PFSK-1 (cell line): Measurements from ENCODE around the gene PRXL2B.

Experiments
- FOXP2 ChIP-seq: optimal IDR thresholded peaks from 2 replicates; pipeline ENCODE3; 2011; ENCODE audit warnings: borderline replicate concordance, control low read depth, inconsistent platforms; ENCODE audit not compliant: insufficient read depth; ENCODE audit errors: extremely low read length, extremely low read depth
- POLR2AphosphoS5 ChIP-seq: IDR thresholded peaks from 2 replicates; pipeline ENCODE4 v1.6.1; 2012; ENCODE audit warnings: low read depth, mild to moderate bottlenecking, control low read depth, low read length, moderate library complexity
- SIN3A ChIP-seq: IDR thresholded peaks from 2 replicates; pipeline ENCODE4 v1.6.1; 2012; ENCODE audit warnings: mild to moderate bottlenecking, low read length, moderate library complexity, borderline replicate concordance; ENCODE audit not compliant: insufficient read depth
- TAF1 ChIP-seq: IDR thresholded peaks from 2 replicates; pipeline ENCODE4 v1.6.1; 2012; ENCODE audit warnings: low read length, control low read depth, borderline replicate concordance; ENCODE audit not compliant: insufficient read depth
- TF ChIP-seq, protein P1 (sequence below), 2 experiments: IDR thresholded peaks; 2 replicates each; pipeline versions ENCODE4 v1.6.1 to v1.8.0; 2011 to 2012; ENCODE audit warnings: low read depth in 2 of 2, low read length in 2 of 2, control low read depth in 1 of 2, inconsistent platforms in 1 of 2, mild to moderate bottlenecking in 1 of 2, moderate library complexity in 1 of 2; ENCODE audit not compliant: insufficient read depth in 1 of 2

PRXL2B gene

DNA sequence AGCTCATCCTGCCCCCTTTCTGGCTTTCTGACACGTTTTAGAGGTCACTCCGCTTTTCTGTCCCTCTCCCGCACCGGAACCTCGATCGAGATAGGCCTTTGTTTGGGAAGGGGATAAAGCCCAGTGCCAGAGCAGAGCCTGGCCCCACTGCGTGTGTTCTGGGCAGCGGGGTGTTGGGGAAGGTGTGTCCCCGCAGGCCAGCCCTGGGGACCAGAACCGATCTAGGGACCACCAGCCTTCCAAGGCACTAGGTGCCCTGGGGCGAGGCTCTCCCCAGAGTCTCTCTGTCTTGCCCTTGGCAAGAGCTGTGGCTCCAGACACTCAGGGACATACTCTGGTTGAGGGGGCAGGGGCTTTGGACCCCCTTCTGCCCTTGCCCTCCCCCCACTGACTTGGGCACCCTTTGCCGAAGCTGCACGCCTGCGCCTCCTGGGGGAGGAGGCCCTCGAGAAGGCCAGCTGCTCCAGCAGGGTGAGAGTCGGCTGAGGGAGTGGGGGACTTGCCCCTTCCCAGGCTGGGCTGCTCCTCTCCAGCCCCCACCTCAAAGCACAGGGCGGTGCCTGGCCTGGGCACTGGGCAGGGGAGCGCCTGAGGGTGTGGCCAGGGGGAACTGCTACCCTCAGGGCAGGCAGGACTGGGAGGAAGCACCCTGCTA is 16.4 kb downstream of the PRXL2B start:
- no peak for TF ChIP-seq FOXP2
- no peak for TF ChIP-seq TAF1
- no peak for TF ChIP-seq SIN3A
- TF ChIP-seq, protein P1, sequence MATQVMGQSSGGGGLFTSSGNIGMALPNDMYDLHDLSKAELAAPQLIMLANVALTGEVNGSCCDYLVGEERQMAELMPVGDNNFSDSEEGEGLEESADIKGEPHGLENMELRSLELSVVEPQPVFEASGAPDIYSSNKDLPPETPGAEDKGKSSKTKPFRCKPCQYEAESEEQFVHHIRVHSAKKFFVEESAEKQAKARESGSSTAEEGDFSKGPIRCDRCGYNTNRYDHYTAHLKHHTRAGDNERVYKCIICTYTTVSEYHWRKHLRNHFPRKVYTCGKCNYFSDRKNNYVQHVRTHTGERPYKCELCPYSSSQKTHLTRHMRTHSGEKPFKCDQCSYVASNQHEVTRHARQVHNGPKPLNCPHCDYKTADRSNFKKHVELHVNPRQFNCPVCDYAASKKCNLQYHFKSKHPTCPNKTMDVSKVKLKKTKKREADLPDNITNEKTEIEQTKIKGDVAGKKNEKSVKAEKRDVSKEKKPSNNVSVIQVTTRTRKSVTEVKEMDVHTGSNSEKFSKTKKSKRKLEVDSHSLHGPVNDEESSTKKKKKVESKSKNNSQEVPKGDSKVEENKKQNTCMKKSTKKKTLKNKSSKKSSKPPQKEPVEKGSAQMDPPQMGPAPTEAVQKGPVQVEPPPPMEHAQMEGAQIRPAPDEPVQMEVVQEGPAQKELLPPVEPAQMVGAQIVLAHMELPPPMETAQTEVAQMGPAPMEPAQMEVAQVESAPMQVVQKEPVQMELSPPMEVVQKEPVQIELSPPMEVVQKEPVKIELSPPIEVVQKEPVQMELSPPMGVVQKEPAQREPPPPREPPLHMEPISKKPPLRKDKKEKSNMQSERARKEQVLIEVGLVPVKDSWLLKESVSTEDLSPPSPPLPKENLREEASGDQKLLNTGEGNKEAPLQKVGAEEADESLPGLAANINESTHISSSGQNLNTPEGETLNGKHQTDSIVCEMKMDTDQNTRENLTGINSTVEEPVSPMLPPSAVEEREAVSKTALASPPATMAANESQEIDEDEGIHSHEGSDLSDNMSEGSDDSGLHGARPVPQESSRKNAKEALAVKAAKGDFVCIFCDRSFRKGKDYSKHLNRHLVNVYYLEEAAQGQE (IDR thresholded peaks at IDR 0.05; ENCODE audit: insufficient read depth in 1 of 2, low read depth in 2 of 2, low read length in 2 of 2): no peak
- TF ChIP-seq POLR2AphosphoS5: no peak

DNA sequence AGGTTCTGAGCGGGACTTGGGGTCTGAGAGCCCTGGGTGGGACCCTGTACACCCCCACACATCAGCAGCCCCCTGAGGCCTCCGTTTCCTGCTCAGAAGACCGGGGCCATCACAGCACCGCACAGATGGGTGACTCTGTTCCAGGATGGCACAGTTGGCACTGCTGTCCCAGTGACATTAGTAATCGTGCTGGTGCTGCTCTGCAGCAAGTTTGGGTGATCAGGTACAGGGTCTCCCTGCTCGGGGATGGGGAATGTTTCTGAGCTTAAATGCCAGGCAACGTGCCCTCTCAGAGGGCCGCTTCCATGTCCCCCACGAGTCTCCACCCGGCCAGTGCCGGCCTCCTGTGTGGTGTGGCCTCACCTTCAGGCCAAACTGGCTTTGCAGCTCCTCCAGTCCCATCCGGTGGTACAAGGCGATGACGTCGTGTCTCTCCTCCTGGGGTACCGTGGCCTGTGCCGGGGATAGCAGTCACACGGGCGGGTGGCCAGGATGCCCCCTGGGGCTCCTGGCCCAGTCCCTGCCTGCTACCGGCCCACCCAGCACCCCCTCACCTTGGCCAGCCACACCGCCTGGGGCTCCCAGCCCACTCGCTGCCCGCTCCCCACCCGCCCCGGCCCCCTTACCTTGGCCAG is 17.1 kb downstream of the PRXL2B start:
- no peak for TF ChIP-seq TAF1
- no peak for TF ChIP-seq SIN3A
- TF ChIP-seq FOXP2: no peak
- TF ChIP-seq, protein P1 (IDR thresholded peaks at IDR 0.05; ENCODE audit: insufficient read depth in 1 of 2, low read depth in 2 of 2, low read length in 2 of 2): no peak
- TF ChIP-seq POLR2AphosphoS5: no peak

DNA sequence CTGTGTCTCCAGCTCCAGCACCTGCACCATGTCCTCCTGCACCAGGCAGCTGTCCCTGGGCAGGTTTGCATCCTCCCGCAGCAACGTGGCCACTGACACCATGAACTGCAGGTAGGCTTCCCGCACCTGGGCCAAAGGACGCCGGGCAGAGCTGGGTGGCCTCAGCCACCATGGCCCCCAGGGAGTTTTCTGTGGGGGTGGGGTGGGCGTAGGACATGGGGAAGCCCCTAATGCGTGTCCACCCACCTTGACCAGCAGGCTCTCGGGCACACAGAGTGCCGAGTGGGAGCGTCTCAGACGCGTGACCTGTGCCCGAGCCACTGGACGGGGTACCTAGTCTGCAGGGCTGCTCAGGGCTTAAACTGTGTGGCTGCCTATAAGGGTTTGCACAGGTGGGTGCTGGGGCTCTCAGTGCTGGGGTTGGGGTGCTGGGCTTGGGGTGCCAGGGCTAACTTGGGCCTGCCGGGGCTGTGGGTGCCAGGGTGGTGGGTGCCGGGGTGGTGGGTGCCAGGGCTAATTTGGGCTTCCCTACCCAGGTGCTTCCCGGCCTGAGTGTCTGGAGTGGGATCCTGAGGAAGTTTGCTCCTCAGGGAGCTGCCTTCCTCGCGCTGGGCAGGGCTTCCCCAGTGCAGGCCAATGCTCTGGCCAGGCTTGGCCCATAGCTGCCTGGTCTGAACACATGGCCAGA is 17.7 kb downstream of the PRXL2B start:
- TF ChIP-seq TAF1 (no peak), SIN3A (no peak), FOXP2 (no peak), POLR2AphosphoS5 (no peak)
- TF ChIP-seq, protein P1 (IDR thresholded peaks at IDR 0.05; ENCODE audit: insufficient read depth in 1 of 2, low read depth in 2 of 2, low read length in 2 of 2): no peak

DNA sequence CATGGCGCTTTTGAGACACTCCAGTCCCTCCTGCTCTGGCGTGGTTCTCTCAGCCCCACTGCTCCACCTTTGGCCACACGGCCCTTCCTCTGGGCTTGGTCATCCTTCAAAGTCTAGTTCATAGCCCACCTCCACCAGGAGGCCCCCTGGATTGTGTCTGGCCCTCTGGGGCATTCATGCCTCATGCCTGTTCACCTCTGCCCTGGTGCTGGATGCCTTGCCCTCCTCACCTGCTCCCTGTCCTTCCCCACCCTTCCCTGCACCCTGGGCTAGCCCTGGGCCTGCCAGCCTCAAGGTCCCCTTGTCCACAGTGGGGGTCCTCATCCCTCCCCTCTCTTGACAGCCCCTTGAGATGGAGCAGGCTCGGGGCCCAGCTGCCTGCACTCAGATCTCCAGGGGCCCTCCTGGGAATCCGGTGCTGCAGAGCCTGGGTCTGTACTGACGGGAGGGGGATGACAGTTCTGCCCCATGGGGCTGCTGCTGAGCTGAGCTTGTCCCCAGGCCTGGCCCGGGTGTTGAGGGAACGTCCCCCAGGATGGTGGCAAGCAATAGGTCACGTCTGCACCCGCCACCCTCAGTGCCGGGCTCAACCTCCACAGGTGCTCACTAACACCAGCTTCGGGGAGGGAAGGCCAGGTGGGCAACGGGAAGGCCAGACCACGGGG is 18.4 kb downstream of the PRXL2B start:
- TF ChIP-seq, protein P1 (IDR thresholded peaks at IDR 0.05; ENCODE audit: insufficient read depth in 1 of 2, low read depth in 2 of 2, low read length in 2 of 2): no peak
